Loucy (cell line): ENCODE results near the gene CALCR.
A peak's percentile ranks its signal among the peaks of the same experiment; 100 is the strongest.

ENCODE experiments used
- H2AFZ ChIP-seq: fragments of 200-600 bp; sonication (generic); 2 replicates; pipeline ENCODE4 v1.6.0; 2016; ENCODE audit warnings: antibody characterized with exemption, mild to moderate bottlenecking, low read length, moderate library complexity
- H3F3A ChIP-seq: fragments of 200-600 bp; 2 replicates; pipeline ENCODE4 v1.6.0; 2016; ENCODE audit warnings: antibody characterized with exemption, low read depth, mild to moderate bottlenecking
- H3K27me3 ChIP-seq: fragments of 200-600 bp; sonication (generic); 2 replicates; pipeline ENCODE4 v1.6.1; 2014; ENCODE audit warnings: low read length, mild to moderate bottlenecking; ENCODE audit not compliant: insufficient read depth, poor library complexity, severe bottlenecking
- H3K36me3 ChIP-seq: fragments of 200-600 bp; sonication (generic); 2 replicates; pipeline ENCODE4 v1.6.1; 2016; ENCODE audit warnings: low read length; ENCODE audit not compliant: insufficient read depth
- H3K4me1 ChIP-seq: fragments of 200-600 bp; sonication (generic); 2 replicates; pipeline ENCODE4 v1.5.1; 2014; ENCODE audit warnings: low read length, mild to moderate bottlenecking; ENCODE audit not compliant: insufficient read depth, poor library complexity, severe bottlenecking
- H3K4me2 ChIP-seq: fragments of 200-600 bp; sonication (generic); 2 replicates; pipeline ENCODE4 v1.6.0; 2014; ENCODE audit warnings: antibody characterized with exemption, low read length, low read depth, mild to moderate bottlenecking; ENCODE audit not compliant: poor library complexity, severe bottlenecking
- H3K4me3 ChIP-seq: fragments of 200-600 bp; sonication (generic); 2 replicates; pipeline ENCODE4 v1.5.1; 2014; ENCODE audit warnings: low read length, mild to moderate bottlenecking, mixed read lengths; ENCODE audit not compliant: poor library complexity, severe bottlenecking
- H3K79me2 ChIP-seq: fragments of 200-600 bp; sonication (generic); 2 replicates; pipeline ENCODE4 v1.6.1; 2014; ENCODE audit warnings: low read length; ENCODE audit not compliant: insufficient read depth
- H3K9ac ChIP-seq: fragments of 200-600 bp; sonication (generic); 2 replicates; pipeline ENCODE4 v1.6.0; 2014; ENCODE audit warnings: mild to moderate bottlenecking, low read depth, low read length, moderate library complexity; ENCODE audit not compliant: poor library complexity, severe bottlenecking
- H3K9me2 ChIP-seq: fragments of 200-600 bp; sonication (generic); replicated peaks from 2 replicates; pipeline ENCODE4 v1.6.1; 2016; ENCODE audit warnings: low read depth, low read length, mixed read lengths
- H3K9me3 ChIP-seq: fragments of 200-600 bp; sonication (generic); 2 replicates; pipeline ENCODE4 v1.6.1; 2014; ENCODE audit warnings: mild to moderate bottlenecking, antibody characterized with exemption, low read length, low read depth; ENCODE audit not compliant: insufficient read depth
- H4K20me1 ChIP-seq: fragments of 200-600 bp; sonication (generic); 2 replicates; pipeline ENCODE4 v1.6.0; 2014; ENCODE audit warnings: antibody characterized with exemption, low read length, mild to moderate bottlenecking; ENCODE audit not compliant: insufficient read depth, poor library complexity, severe bottlenecking
- EZH2phosphoT487 ChIP-seq: fragments of 200-600 bp; IDR thresholded peaks from 2 replicates; pipeline ENCODE4 v1.6.1; 2018; ENCODE audit warnings: antibody characterized with exemption, mild to moderate bottlenecking, moderate library complexity, borderline replicate concordance
- TF ChIP-seq, protein P1 (sequence below): fragments of 200-600 bp; sonication (generic); conservative IDR thresholded peaks from 2 replicates; pipeline ENCODE4 v1.5.1; 2014; ENCODE audit warnings: mild to moderate bottlenecking, antibody characterized with exemption, low read length

CALCR gene

DNA sequence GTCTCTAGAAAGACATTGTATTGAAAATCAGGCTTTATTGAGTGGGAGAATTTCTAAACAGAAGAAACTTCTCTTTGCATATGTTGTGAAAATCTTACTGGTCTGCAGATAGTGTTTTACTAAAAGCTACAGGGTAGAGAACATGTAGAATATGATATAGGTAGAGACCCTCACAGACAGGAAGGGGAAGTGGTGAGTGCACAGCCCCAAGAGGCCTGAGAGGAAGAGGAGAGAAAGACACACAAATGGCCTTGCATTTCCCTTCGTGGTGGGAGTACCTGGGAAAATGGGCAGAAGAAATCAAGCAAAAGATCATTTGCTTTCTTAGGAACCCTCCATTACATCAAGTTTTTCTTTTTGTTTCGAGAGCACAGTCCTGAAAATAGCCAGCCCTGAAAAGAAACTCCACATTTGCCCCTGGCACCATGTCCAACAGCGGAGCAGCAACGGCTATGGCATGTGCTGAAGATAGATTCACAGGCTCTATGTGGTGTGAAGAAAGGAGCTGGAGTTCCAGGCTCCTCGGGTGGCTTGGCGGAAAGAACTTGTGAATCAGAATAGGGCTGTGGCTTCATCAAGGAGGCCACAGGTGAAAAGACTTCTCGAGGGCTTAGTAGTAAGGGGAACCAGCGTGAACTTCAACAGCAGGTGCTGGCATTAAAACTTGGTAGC lies 143.5 kb downstream of the CALCR start:
- Histone ChIP-seq H4K20me1 (no peaks in the 10 kb centered on the region), H3K4me3 (peak overlapping the region; percentile 54), H3K79me2 (no peaks in the 10 kb centered on the region), H3K27me3 (peaks cover 55% of the 10 kb centered on the region), H3K9me3 (no peaks in the 10 kb centered on the region), H3K4me1 (peaks cover 19% of the 10 kb centered on the region), H3K9me2 (no peaks in the 10 kb centered on the region), H3F3A (peaks cover 2% of the 10 kb centered on the region; the same call in 1 of the 2 replicates), H3K9ac (no peak overlapping the region), H3K4me2 (peak overlapping the region; percentile 63), H3K36me3 (no peaks in the 10 kb centered on the region), H2AFZ (peak overlapping the region; percentile 88)
- TF ChIP-seq, protein P1, sequence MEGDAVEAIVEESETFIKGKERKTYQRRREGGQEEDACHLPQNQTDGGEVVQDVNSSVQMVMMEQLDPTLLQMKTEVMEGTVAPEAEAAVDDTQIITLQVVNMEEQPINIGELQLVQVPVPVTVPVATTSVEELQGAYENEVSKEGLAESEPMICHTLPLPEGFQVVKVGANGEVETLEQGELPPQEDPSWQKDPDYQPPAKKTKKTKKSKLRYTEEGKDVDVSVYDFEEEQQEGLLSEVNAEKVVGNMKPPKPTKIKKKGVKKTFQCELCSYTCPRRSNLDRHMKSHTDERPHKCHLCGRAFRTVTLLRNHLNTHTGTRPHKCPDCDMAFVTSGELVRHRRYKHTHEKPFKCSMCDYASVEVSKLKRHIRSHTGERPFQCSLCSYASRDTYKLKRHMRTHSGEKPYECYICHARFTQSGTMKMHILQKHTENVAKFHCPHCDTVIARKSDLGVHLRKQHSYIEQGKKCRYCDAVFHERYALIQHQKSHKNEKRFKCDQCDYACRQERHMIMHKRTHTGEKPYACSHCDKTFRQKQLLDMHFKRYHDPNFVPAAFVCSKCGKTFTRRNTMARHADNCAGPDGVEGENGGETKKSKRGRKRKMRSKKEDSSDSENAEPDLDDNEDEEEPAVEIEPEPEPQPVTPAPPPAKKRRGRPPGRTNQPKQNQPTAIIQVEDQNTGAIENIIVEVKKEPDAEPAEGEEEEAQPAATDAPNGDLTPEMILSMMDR = no peak
- no peak for TF ChIP-seq EZH2phosphoT487

DNA sequence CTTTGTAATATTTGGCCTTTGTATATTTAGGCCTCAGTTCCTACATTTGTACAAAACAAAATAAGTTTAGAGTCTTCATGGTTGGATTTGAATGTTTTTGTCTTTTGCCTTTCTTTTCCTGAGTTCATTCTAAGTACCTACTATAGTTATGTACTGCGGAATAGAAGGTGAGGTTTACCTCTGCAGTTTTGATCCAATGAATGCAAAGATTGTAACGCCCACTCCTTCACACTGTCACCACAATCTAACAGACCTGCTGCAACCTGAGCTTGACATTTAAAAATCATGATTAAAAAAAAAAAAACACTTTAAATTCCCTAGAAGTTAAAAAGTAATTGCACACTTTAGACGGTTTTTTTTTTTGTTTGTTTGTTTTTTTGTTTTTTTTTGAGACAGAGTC lies 145.0 kb downstream of the CALCR start:
- TF ChIP-seq, protein P1 = no peak
- no peak for TF ChIP-seq EZH2phosphoT487
- no peaks in the 10 kb centered on the region for H3K79me2 ChIP-seq
- no peaks in the 10 kb centered on the region for H3K9me3 ChIP-seq
- no peaks in the 10 kb centered on the region for H4K20me1 ChIP-seq
- H3K27me3 ChIP-seq = peaks cover 59% of the 10 kb centered on the region
- H3K4me2 ChIP-seq = no peak overlapping the region
- H3K4me1 ChIP-seq = peaks cover 19% of the 10 kb centered on the region
- no peaks in the 10 kb centered on the region for H3K36me3 ChIP-seq
- no peaks in the 10 kb centered on the region for H3K9me2 ChIP-seq
- peaks cover 2% of the 10 kb centered on the region; the same call in 1 of the 2 replicates for H3F3A ChIP-seq
- no peak overlapping the region for H3K9ac ChIP-seq
- no peak overlapping the region for H3K4me3 ChIP-seq
- H2AFZ ChIP-seq = no peak overlapping the region

DNA sequence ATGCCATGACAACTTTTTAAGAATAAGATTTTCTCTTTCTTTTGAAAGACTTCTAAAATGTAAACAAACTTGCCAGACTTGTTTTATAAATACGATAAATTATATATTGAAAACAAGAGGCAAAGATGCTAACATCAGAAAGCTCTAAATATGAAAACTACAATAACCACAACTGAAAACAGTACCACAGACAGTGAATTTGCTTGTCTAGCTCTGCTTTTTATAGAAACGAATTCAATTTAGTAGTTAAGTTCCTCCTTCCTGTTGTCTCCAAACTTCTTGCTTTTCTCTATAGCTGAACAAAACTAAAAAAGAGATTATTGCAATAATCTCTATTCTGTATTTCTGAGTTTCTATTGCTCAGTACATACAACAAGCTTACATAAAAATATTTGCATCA lies 147.4 kb downstream of the CALCR start:
- Histone ChIP-seq H3K79me2 (no peaks in the 10 kb centered on the region), H2AFZ (no peak overlapping the region), H3K9me3 (no peaks in the 10 kb centered on the region), H3K4me1 (peaks cover 19% of the 10 kb centered on the region), H3F3A (peaks cover 2% of the 10 kb centered on the region; the same call in 1 of the 2 replicates), H3K4me2 (no peak overlapping the region), H3K36me3 (no peaks in the 10 kb centered on the region), H3K9ac (no peak overlapping the region), H3K9me2 (no peaks in the 10 kb centered on the region), H3K27me3 (peaks cover 59% of the 10 kb centered on the region), H3K4me3 (no peak overlapping the region), H4K20me1 (no peaks in the 10 kb centered on the region)
- TF ChIP-seq, protein P1 = no peak
- no peak for TF ChIP-seq EZH2phosphoT487
